Heart left ventricle (tissue), 13 donors: ENCODE data around the gene HS3ST3A1.

Experiments used
- CTCF ChIP-seq, 12 donors: fragments of 200-600 bp; sonication (generic) in 4 of 12; IDR thresholded peaks; one replicate each; pipeline versions ENCODE4 v1.5.0 to v1.8.0; 2018 to 2022; ENCODE audit warnings: antibody characterized with exemption in 12 of 12, mild to moderate bottlenecking in 5 of 12
- POLR2A ChIP-seq, 2 donors: fragments of 450-650 bp; IDR thresholded peaks; one replicate each; pipeline ENCODE4 v1.6.1; 2017; ENCODE audit warnings: antibody characterized with exemption in 2 of 2, mild to moderate bottlenecking in 2 of 2, moderate library complexity in 2 of 2
- donor health status: ischemic (EF 13 %, LVEDD 7.1; RV severe dilation, severe dysfunction).
- donor health status: DM: no; HTN: yes; CAD: no.
- donor health status: DM: no; HTN: no; CAD: no.
- donor health status: ischemic (EF 25% LVEDD 6.9; RV normal size, moderate dysfunction).
- donor health status: ischemic (EF 25% LVEDD 5.7; RV mildly dilated, moderate dysfunction).
- donor health status: ischemic (EF 35%, LVEDD 5.7; RV mildly dilated, moderate dysfunction).
- donor health status: nonischemic (EF 11% LVEDD 7.7; RV severe dilation, severe dysfunction).
- donor health status: DM: yes; HTN: yes; CAD: no.
- donor health status: PGD.
- donor health status: ischemic (EF 29% LVEDD 5.4; RV normal size, mild dysfunction).
- donor health status: nonischemic (EF 23%, LVEDD 6.1; RV moderate dilation, normal function).

- TF ChIP-seq POLR2A (IDR thresholded peaks at IDR 0.05) (no peak), CTCF (IDR thresholded peaks at IDR 0.05) (no peak)
Measured at GRCh38 chr17:13550291-13550690, 51.4 kb downstream of the HS3ST3A1 start.
